Stomach (tissue), 4 donors: Measurements from ENCODE around the gene RAB4A.

ENCODE experiments used
- EP300 ChIP-seq: sonication (generic); formaldehyde crosslinking; IDR thresholded peaks from one replicate; pipeline ENCODE4 v1.6.1; 2017; ENCODE audit warnings: antibody characterized with exemption
- POLR2A ChIP-seq, 4 donors: fragments of 450-650 bp; IDR thresholded peaks; one replicate each; pipeline ENCODE4 v1.6.1; 2016; ENCODE audit warnings: antibody characterized with exemption in 4 of 4, control low read depth in 2 of 4, mild to moderate bottlenecking in 1 of 4, moderate library complexity in 1 of 4
- TF ChIP-seq, protein P1 (sequence below), 7 experiments: fragments of 450-650 bp in 4 of 7; fragments of 200-600 bp in 3 of 7; sonication (generic) in 3 of 7; IDR thresholded peaks; one replicate each; pipeline ENCODE4 v1.5.1; 2016 to 2019; ENCODE audit warnings: antibody characterized with exemption in 7 of 7, control low read depth in 2 of 7, mild to moderate bottlenecking in 1 of 7

- TF ChIP-seq, protein P1, sequence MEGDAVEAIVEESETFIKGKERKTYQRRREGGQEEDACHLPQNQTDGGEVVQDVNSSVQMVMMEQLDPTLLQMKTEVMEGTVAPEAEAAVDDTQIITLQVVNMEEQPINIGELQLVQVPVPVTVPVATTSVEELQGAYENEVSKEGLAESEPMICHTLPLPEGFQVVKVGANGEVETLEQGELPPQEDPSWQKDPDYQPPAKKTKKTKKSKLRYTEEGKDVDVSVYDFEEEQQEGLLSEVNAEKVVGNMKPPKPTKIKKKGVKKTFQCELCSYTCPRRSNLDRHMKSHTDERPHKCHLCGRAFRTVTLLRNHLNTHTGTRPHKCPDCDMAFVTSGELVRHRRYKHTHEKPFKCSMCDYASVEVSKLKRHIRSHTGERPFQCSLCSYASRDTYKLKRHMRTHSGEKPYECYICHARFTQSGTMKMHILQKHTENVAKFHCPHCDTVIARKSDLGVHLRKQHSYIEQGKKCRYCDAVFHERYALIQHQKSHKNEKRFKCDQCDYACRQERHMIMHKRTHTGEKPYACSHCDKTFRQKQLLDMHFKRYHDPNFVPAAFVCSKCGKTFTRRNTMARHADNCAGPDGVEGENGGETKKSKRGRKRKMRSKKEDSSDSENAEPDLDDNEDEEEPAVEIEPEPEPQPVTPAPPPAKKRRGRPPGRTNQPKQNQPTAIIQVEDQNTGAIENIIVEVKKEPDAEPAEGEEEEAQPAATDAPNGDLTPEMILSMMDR (IDR thresholded peaks at IDR 0.05): no peak
- TF ChIP-seq EP300 (no peak), POLR2A (IDR thresholded peaks at IDR 0.05) (no peak)
These were observed 10.0 kb downstream of the RAB4A start for GRCh38 chr1:229280921-229281320.
